GM12801 (cell line): ENCODE measurements around the gene RRBP1.

Source experiments
- TF ChIP-seq, protein P1 (sequence below): IDR thresholded peaks from one replicate; pipeline ENCODE4 v1.5.1; 2011; ENCODE audit warnings: control low read depth; ENCODE audit not compliant: insufficient read length; ENCODE audit errors: extremely low read depth

Gene RRBP1

DNA sequence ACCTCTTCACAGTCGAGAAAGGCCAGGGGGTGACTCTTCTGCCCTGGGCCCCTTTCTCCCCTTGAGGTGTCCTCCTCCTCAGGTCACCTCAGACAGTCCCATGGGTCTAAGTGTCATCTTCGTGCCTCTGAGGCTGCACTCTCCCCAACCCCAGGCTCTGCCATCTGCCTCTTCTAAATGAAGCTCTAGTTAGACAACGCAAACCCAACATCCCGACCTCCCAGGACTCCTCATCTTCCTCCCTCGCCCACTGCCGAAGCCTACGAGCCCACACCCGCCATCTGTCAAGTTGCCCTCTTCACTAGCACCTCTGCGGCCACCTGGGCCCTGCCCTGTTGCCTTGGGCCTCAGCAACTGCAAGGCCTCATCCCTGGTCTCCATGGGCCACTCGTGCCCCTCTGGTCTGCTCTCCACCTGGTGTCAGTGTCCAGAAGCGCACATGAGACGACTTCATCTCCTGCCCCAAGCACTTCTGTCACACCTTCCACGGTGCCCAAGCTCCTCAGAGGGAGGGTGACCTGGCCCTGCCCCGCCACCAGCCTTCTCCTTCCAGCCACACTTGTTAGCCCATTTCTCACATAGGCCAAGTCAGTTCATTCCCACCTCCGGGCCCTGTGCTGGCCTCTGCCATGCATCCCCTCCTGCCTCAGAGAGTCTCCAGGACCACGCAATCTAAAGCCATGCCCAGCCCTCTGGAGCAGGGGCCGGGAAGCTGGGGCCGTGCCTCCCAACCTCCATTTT, 53.8 kb downstream of the RRBP1 start:
- TF ChIP-seq, protein P1, sequence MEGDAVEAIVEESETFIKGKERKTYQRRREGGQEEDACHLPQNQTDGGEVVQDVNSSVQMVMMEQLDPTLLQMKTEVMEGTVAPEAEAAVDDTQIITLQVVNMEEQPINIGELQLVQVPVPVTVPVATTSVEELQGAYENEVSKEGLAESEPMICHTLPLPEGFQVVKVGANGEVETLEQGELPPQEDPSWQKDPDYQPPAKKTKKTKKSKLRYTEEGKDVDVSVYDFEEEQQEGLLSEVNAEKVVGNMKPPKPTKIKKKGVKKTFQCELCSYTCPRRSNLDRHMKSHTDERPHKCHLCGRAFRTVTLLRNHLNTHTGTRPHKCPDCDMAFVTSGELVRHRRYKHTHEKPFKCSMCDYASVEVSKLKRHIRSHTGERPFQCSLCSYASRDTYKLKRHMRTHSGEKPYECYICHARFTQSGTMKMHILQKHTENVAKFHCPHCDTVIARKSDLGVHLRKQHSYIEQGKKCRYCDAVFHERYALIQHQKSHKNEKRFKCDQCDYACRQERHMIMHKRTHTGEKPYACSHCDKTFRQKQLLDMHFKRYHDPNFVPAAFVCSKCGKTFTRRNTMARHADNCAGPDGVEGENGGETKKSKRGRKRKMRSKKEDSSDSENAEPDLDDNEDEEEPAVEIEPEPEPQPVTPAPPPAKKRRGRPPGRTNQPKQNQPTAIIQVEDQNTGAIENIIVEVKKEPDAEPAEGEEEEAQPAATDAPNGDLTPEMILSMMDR, result no peak

DNA sequence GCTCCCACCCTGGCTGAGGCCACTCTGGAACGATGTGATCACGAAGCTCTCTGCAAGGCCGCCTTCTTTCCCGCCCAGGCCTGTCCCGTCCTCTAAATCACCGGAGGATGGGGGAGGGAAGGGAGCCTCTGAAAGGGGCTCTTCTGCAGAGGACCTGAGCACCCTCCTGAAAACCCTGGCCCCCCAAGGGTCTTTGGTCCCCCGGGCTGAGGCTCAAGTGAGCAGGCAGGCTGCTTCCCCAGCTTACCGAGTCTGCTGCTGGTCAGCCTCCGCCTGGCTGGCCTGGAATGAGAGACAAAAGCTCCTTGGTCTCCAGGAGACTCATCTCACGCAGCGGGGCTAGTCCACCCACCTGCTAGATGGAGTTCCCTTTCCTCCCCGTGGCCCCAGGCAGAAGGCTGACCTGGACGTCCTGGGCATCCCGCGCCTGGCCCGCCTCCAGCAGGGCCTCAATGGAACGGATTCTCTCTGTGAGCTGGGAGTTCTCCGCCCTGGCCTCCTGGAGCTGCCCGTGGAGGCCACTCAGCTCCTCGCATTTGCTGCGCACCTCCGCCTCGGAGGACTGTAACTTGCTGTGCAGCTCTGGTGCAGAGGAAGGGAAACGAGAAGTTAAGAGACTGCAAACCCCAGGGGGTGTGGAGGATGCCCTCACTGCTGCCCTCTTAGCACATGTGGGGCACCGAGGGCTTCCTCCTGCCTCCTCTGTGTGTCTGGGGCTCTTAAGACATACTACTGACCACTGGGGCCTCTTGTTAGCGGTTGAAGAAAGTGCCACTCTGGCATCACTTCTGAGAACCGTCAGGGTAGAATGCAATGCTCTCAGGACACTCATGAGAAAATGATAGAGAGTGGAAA, 54.7 kb downstream of the RRBP1 start:
- TF ChIP-seq, protein P1, result no peak

DNA sequence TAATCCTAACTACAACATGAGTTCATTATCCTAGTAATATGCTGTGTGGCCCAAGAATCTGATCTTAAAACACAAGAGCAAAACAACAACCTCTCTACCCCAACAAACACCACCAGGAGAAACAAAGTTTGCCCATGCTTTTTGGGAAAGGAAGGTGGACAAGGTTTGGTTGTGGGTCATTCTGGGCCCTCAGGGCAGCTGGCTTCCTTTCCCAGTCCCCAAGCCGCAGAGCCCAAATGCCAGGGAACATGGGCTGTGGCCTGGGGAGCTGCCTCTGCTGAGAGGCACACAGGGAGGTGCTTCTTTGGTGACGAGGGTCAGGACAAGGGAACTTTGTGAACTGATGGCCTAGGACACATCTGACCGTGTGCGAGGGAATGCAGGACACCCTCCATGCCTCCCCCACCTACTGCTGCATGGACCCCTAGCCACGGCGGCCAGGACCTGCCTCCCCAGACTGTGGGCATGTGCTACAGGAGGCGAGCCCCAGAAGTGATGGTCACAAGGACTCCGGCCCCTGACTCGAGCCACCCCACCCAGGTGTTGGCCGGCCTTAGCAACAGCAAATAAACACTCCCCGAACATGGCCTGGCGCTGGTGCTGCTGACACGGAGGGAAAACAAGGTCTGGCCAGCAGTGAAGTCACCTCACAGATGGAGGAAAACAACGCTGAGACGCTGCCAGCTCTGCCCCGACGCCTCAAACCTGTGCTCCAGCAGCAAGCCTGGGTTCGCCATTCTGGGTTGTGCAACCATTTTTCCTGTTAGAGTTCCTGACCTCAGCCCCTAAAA, 55.6 kb downstream of the RRBP1 start:
- TF ChIP-seq, protein P1, result no peak

DNA sequence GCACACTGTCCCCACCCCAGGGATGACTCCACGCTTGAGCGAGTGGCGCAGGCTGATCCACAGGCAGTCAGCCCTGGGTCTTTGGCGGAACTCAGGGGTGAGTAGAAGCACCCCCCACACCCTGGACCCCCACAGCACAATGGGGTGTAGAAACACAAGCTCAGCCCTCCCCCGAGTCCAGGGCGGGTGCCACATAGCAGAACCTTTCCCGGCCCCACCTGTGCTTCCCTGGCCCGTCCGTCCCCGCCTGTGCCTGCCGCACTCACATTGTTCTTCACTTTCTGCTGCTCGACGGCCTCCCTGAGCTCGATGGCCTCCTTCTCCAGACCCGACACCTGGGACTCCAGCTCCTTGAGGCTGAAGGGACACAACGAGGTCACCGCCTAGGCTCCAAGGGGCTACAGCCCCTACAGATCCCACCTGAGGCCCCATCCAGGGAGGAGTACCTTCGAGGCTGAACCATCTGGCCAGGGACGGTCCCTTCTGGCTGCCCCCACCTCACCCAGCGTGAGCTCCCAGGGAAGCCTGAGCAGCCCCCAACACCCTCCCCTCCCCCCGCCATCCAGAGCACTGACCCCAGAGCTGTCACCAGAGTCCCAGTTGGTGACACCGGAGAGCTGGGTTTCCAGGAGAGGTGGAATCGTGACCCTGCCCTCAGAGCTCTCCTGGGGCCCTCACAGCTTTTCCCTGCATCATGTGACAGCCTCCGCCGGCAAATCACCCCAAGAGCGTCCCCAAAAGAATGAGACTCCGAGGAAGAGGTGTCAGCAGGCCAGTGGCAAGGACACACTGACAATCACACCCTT, 56.6 kb downstream of the RRBP1 start:
- TF ChIP-seq, protein P1, result no peak

DNA sequence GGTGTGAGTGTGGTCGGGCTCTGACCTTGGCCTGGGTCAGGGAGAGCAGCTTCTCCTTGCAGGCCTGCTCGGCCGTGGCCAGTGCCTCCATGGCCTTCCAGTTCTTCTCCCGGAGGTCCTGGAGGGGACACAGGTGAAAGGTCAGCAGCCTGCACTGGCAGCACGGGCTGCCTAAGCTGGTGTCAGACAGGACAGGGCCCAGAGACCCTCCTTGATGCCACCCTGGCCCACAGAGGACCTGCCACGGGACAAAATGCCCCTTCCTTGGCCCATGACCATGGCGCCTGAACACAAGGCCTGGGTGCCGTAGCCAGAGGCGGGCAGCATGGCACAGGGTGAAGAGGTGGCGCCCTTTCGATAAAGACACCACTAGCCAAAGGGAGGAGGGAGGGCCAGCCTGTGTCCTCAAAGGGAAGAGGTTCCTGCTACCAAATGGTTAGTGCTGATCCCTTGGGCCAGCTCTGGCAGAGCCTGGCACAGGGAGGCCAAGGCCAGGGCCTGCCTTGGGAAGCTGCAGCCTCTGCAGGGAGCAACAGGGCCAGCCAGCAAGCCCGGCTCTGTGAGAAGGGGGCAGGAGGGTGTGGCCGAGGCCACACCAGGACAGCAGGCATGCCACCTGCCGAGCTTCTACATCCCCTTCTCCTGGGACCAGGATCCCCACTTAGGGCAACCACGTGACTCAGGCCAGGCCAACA, 57.3 kb downstream of the RRBP1 start:
- TF ChIP-seq, protein P1, result no peak

DNA sequence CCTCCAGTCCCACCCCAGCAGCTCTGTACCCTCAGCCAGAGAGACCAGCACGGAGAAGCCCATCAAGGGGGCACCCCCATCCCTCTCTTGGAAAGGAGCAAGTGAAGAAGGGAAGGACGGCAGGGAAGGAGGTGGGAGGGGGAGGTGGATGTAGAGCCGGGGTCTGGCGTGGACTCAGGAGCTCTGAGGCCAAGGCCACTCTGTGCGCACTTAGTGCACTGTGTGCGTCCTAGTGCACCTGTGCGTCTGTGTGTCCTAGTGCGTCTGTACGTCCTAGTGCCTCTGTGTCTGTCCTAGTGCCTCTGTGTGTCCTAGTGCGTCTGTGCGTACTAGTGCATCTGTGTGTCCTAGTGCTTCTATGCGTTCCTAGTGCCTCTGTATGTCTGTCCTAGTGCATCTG, 58.0 kb downstream of the RRBP1 start:
- TF ChIP-seq, protein P1, result no peak
